AG04449 (cell line): ENCODE results near the gene TUB.

ENCODE experiments used
- CTCF ChIA-PET: fragments of 350-600 bp; formaldehyde crosslinking; extraction: SDS; loops from one replicate; lab custom pipeline; 2021; ENCODE audit warnings: antibody characterized with exemption; lab: Yijun Ruan, JAX
- POLR2A ChIA-PET: fragments of 400-600, 350-600 bp; formaldehyde crosslinking; extraction: SDS; loops from one replicate; lab custom pipeline; 2020; ENCODE audit warnings: antibody characterized with exemption, inconsistent platforms; lab: Yijun Ruan, JAX
- DNase-seq: peaks from one replicate; pipeline ENCODE4 v3.0.0-alpha.2; 2010; ENCODE audit warnings: low read depth, low spot score
- H3K4me3 ChIP-seq: 2 replicates; pipeline ENCODE4 v1.5.1; 2011; ENCODE audit warnings: low read depth, mild to moderate bottlenecking, control low read depth, low read length
- CTCF ChIP-seq: IDR thresholded peaks from one replicate; pipeline ENCODE4 v1.5.1; 2011; ENCODE audit warnings: mild to moderate bottlenecking, moderate library complexity, low read length, control low read depth, inconsistent platforms; ENCODE audit not compliant: insufficient read depth; ENCODE audit errors: missing control alignments

The TUB gene

GRCh38 chr11:8149726-8150125 is 68.7 kb downstream of the TUB start:
- no peak overlapping the region for H3K4me3 ChIP-seq
- POLR2A ChIA-PET: no interaction called here
- TF ChIP-seq CTCF: no peak
- CTCF ChIA-PET: no interaction called here
- DNase-seq: no peak
